K562 (cell line): ENCODE data around the gene MUCL3. TPM values are rescaled to one million over a fixed set of nuclear protein-coding genes. Genes with fewer than 3 reads are reported as not detected.

ENCODE experiments used
- BRF1 ChIP-seq: IDR thresholded peaks from 3 replicates; pipeline ENCODE4 v1.6.1; 2011; ENCODE audit warnings: borderline replicate concordance, mild to moderate bottlenecking; ENCODE audit not compliant: insufficient read length; ENCODE audit errors: extremely low read depth
- CBX5 ChIP-seq: IDR thresholded peaks from 2 replicates; pipeline ENCODE4 v1.6.1; 2014; ENCODE audit warnings: low read depth, borderline replicate concordance
- CTCFL ChIP-seq: IDR thresholded peaks from 2 replicates; pipeline ENCODE4 v1.6.1; 2011; ENCODE audit warnings: borderline replicate concordance, low read depth, mild to moderate bottlenecking, moderate library complexity, low read length; ENCODE audit not compliant: insufficient read depth, poor library complexity, severe bottlenecking
- ESRRA ChIP-seq: fragments of 450-650 bp; IDR thresholded peaks from 2 replicates; pipeline ENCODE4 v1.6.1; 2014; ENCODE audit warnings: low read depth, mild to moderate bottlenecking, moderate library complexity, borderline replicate concordance
- GABPB1 ChIP-seq: sonication (generic); formaldehyde crosslinking; IDR thresholded peaks from 2 replicates; pipeline ENCODE4 v1.8.0; 2022; ENCODE audit warnings: mild to moderate bottlenecking, missing genetic modification reagents
- MITF ChIP-seq: IDR thresholded peaks from 2 replicates; pipeline ENCODE4 v1.6.1; 2014; ENCODE audit warnings: antibody characterized with exemption
- MNT ChIP-seq, 2 experiments: fragments of 450-650 bp; conservative IDR thresholded peaks; 2 replicates each; pipeline ENCODE4 v1.6.1; 2017; ENCODE audit warnings: mild to moderate bottlenecking in 2 of 2, moderate library complexity in 2 of 2
- MTA1 ChIP-seq: fragments of 450-650 bp; IDR thresholded peaks from 2 replicates; pipeline ENCODE4 v1.6.1; 2017; ENCODE audit warnings: borderline replicate concordance
- RERE ChIP-seq: sonication (generic); formaldehyde crosslinking; IDR thresholded peaks from 2 replicates; pipeline ENCODE4 v1.8.0; 2023; ENCODE audit warnings: missing genetic modification reagents, mild to moderate bottlenecking, borderline replicate concordance
- SMAD1 ChIP-seq: fragments of 150-350 bp; IDR thresholded peaks from 2 replicates; pipeline ENCODE4 v1.6.1; 2014; ENCODE audit warnings: low read length, low read depth; ENCODE audit not compliant: partially characterized antibody
- ZBTB26 ChIP-seq: fragments of 450-650 bp; formaldehyde crosslinking; IDR thresholded peaks from 2 replicates; pipeline ENCODE4 v1.4.0; 2022; ENCODE audit warnings: missing genetic modification characterization
- ZNF311 ChIP-seq: fragments of 250-450 bp; sonication (Bioruptor Pico); IDR thresholded peaks from 2 replicates; pipeline ENCODE4 v1.4.0; 2020; ENCODE audit warnings: mild to moderate bottlenecking, moderate library complexity
- polyA plus RNA-seq, 8 experiments: library from polyadenylated mRNA; depleted of rRNA in 4 of 8; stranded (reverse) in 5 of 8; unstranded in 3 of 8; fragments of >200 nt; fragmentation: Nextera tagmentation in 2 of 8; fragmentation: Illumina TruSeq in 1 of 8; extraction: Ambion mirVana in 2 of 8; extraction: Trizol in 1 of 8; gene quantifications; 2 replicates each; pipeline versions ENCODE4 v1.2.1 to v1.2.3, GENCODE V29; 2011 to 2014; ENCODE audit warnings: inconsistent platforms in 1 of 8, missing spikeins in 1 of 8
- total RNA-seq, 7 experiments: library from RNA; depleted of rRNA in 6 of 7; stranded (reverse); fragments of >200 nt in 6 of 7; fragmentation: Illumina TruSeq in 2 of 7; extraction: Trizol in 2 of 7; gene quantifications; 2 replicates each; pipeline versions ENCODE4 v1.2.1 to v1.2.3, GENCODE V29; 2011 to 2021; ENCODE audit warnings: low replicate concordance in 1 of 7

The MUCL3 gene
- total and polyA plus RNA-seq, 9 of the 15 experiments (the other 6 are each of a cell fraction or from before 2014, with no cell fraction given): 0.07 TPM; not detected in 8

GRCh38 chr6:30907758-30908591 lies 32.8 kb upstream of the MUCL3 start, which contains the start of gene GTF2H4 (continued):
- no peak for TF ChIP-seq RERE (CRISPR knock-in tag)
- TF ChIP-seq ESRRA: peak; percentile 81
- TF ChIP-seq MTA1: peak; percentile 79
- TF ChIP-seq CBX5: 0 out of 2 replicates have a peak, but pooled peaks have one; percentile 55
- peak; percentile 93 for TF ChIP-seq ZBTB26 (CRISPR knock-in tag)
- TF ChIP-seq MNT (conservative IDR thresholded peaks at IDR 0.05): peak; percentile 97 to 99
- peak; percentile 70; the same call in 1 of the 2 replicates for TF ChIP-seq ZNF311 (CRISPR knock-in tag)
- peak; percentile 11 for TF ChIP-seq SMAD1
- TF ChIP-seq CTCFL: no peak
- TF ChIP-seq GABPB1 (CRISPR knock-in tag): peak; percentile 94
- peak; percentile 44; the same call in 1 of the 2 replicates for TF ChIP-seq MITF
- TF ChIP-seq BRF1: no peak
